PFSK-1 (cell line): ENCODE data around the gene STX12.

Experiments used
- FOXP2 ChIP-seq: optimal IDR thresholded peaks from 2 replicates; pipeline ENCODE3; 2011; ENCODE audit warnings: borderline replicate concordance, control low read depth, inconsistent platforms; ENCODE audit not compliant: insufficient read depth; ENCODE audit errors: extremely low read length, extremely low read depth
- POLR2AphosphoS5 ChIP-seq: IDR thresholded peaks from 2 replicates; pipeline ENCODE4 v1.6.1; 2012; ENCODE audit warnings: low read depth, mild to moderate bottlenecking, control low read depth, low read length, moderate library complexity
- SIN3A ChIP-seq: IDR thresholded peaks from 2 replicates; pipeline ENCODE4 v1.6.1; 2012; ENCODE audit warnings: mild to moderate bottlenecking, low read length, moderate library complexity, borderline replicate concordance; ENCODE audit not compliant: insufficient read depth
- TAF1 ChIP-seq: IDR thresholded peaks from 2 replicates; pipeline ENCODE4 v1.6.1; 2012; ENCODE audit warnings: low read length, control low read depth, borderline replicate concordance; ENCODE audit not compliant: insufficient read depth

DNA sequence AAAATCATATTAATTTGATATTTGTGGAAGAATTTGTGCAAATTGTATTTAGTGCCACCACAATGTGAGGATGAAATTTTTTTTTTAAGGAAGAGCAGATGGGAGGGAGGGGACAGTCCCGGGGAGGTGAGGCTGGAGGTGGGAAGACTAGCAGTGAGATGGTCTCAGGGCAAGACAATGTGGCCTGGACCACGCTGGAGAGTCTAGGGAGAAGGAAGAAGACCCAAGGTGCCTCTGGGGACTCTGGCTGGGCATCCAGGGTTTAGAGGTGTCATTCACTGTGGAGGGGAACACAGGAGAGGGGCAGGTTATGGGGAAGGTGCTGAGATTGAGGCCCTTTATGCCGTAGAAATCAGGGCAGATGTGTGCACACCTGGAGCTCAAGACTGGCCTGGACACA lies 89.0 kb downstream of the STX12 start:
- TF ChIP-seq POLR2AphosphoS5 (no peak), TAF1 (no peak), FOXP2 (no peak), SIN3A (no peak)
